Stimulated activated CD4-positive, alpha-beta T cell treated with anti-CD3 and anti-CD28 coated beads, Interleukin-15, amount 100 ng/mL, for 1 hour (primary cell): Measurements from ENCODE around the gene UBE2S.
"Not testable (repeated sequence)": the region's sequence is repeated elsewhere in the genome, so short reads cannot be mapped to it uniquely, and the experiment has no call there.

Source experiments
- DNase-seq, 2 donors: peaks; one replicate each; pipeline ENCODE4 v3.0.0-alpha.2; 2020; ENCODE audit warnings: low read depth in 1 of 2, low spot score in 1 of 2

UBE2S gene

DNA sequence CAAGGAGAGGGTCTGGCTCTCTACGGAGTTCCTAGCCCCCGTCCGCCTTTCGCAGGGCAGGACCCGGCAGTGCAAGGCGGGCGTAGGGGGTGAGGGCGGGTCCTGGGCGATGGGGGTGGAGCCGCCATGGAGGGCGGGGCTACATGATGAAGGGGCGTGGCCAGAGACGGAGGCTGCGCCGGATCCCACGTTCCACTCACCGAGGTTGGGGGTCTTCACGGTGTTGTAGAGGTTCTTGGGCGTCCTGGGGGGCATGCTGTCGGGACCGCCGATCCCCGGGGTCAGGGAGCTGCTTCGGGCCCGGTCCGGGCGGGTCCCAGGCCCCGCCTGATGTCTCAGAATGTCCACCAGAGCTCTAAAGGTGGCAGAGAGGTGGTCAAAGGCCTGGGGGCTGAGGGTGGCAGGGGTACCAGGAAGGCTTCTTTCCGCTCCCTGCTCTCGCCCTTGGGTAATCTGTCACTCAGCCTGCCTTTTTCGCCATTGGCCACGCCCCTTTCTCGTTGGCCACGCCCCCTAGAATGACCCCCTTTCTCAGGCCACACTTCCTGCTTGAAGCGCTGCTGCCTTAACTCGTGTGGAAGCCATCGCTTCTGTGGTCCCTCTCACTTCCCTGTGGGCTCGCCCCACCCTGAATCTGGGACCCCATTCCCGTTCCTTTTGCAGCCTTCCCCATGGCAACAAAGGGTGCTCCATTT is 33.0 kb upstream of the UBE2S start:
- DNase-seq: no peak

DNA sequence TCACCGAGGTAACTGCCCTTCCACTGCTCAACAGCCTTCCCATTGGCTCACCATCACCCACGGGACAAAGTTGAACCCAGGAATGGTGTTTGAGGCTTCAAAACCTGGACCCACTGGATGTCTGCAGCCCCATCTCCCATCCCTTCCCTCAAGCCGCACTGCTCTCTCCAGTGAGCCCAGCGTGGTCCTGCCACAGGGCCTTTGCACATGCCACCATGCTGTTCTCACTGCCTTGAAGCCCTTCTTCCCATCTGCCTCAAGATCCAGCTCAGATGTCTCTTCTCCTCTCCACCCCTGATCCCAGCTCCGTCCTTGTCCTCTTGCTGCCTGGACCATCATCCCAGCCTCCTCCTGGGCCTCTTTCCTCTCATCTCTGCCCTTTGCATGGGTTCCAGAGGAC is 31.5 kb upstream of the UBE2S start:
- DNase-seq: no peak

DNA sequence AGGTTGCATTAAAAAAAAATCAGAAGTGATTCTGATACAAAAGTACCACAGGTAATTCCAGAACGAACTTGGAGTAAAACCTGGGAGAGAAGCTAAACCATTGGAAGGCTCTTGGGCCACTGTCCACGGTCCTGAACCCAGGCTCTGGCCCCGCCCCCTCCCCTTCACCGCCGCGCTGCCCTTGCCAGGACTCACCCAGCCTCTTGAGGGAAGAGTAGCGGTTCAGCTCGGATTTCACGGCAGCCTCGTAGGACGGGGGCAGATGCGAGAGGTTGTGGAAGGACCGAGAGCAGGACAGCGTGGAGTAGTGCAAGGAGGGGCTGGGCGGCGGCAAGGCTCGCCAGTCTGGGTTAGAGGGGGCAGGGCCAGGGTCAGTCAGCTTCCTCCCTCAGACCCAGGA is 29.8 kb upstream of the UBE2S start:
- DNase-seq: no peak

DNA sequence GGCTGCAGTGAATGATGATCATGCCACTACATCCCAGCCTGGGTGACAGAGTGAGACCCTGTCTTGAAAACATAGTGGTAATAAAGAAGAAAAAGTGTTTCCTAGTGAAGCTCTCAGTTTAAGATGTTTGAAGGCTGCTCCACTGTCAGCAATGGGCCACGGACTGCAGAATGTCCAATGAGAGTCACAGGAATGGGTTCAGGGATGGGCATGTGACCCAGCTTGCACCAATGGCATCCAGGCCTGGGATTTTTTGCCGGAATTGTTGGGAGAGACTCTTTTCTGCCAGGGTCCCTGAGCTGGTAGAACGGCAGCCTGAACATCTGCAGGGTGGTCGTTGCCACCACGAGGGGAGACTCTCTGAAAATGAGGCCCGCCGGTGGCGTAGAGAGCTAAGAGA is 29.3 kb upstream of the UBE2S start:
- no peak for DNase-seq

DNA sequence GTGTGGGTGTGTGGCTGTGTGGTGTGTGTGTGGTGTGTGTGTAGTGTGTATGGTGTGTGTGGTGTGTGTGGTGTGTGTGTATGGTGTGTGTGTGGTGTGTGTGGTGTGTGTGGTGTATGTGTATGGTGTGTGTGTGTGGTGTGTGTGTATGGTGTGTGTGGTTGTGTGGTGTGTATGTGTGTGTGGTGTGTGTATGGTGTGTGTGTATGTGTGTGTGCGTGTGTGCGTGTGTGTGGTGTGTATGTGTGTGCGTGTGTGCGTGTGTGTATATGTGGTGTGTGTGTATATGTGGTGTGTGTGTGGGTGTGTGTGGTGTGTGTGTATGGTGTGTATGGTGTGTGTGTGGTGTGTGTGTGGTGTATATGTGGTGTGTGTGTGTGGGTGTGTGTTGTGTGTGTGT is 27.4 kb upstream of the UBE2S start:
- DNase-seq: no peak

DNA sequence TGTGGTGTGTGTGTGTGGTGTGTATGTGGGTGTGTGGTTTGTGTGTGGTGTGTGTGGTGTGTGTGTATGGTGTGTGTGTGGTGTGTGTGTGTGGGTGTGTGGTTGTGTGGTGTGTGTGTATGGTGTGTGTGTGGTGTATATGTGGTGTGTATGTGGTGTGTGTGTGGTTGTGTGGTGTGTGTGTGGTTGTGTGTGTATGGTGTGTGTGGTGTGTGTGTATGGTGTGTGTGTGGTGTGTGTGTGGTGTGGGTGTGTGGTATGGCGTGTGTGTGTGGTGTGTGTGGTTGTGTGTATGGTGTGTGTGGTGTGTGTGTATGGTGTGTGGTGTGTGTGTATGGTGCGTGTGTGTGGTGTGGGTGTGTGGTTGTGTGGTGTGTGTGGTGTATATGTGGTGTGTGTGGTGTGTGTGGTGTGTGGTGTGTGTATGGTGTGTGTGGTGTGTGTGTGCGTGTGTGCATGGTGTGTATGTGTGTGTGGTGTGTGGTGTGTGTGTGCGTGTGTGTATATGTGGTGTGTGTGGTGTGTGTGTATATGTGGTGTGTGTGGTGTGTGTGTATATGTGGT is 26.9 kb upstream of the UBE2S start:
- DNase-seq: no peak

DNA sequence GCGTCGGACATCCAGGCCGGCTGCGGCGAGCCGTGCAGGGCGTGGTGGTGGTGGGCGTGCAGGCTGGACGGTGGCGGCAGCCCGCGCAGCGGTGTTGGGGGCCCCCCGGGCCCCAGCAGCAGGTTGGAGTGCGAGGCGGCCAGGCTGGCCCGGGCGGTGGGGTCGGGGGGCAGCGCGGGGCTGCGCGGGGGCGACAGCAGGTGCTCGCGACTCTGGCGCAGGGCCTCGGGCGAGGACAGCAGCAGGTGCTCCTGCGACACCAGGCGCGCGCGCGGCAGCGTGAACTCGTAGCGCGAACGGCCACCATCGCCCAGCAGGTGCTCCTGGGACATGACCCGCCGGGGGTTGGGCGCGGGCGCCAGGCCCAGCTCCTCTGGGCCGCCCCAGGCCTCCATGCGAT is 25.7 kb upstream of the UBE2S start:
- DNase-seq: no peak

DNA sequence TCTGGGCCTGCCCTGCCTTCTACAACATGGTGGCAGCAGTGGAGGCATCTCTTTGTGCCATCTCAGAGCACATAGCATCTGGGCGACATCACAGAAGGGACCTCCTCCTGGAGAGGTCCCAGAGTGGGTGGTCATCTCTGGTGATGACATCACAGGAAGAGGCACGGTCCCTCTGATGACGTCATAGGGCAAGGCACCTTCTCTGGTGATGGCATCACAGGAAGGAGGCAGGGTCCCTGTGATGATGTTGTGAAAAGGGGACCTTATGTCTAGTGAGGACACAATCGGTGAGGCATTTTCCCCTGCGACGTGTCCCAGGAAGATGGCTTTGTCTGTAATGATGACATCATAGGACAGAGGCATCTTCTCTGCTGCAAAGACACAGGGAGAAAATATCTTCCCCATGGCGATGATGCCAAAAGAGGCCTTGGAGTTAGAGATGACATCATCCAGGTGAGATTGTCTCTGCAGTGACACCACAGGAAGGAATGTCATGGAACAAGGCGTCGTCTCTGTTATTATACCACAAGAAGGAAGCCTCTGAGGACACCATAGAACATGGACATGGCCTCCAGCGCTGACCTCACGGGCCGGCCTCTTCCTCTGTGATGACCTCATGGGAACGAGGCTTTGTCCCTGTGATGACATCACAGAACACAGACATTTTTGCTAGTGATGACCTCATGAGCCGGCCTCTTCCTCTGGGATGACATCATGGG is 24.8 kb upstream of the UBE2S start:
- no peak for DNase-seq

DNA sequence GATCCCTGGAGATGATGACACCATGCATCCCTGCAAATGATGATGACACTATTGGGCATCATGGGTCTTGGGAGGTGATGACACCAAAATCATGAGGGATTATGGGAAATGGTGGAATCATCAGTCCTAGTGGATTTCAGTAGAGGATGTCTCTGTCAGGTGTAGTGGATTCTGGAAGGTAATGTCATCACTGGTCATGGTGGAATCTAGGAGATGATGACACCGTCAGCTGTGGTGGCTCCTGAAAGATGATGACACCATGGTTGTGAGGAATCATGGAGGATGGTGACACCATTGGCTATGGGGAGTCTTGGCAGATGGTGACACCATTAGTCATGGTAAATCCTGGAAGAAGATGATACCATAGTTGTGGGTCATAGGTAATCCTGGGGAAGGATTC is 23.6 kb upstream of the UBE2S start:
- no peak for DNase-seq

DNA sequence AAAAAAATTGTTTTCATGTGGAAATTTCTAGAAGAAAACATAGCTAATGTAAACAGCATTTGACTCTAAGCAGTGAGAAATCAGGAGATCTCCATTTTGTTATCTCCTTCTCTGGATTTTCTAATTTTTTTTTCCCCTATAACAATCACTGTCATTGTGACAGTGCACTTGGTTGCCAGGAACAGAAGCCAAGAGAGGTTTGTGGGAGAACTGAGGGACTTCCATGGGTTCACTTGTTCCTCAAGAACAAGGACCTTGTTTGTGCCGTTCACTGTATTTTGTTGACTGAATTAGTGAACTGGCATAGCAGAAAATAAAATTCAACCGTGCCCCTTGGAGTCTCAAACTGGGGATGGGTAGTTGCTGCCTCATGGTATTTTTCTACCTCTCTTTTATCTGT is 18.5 kb upstream of the UBE2S start:
- no peak for DNase-seq

DNA sequence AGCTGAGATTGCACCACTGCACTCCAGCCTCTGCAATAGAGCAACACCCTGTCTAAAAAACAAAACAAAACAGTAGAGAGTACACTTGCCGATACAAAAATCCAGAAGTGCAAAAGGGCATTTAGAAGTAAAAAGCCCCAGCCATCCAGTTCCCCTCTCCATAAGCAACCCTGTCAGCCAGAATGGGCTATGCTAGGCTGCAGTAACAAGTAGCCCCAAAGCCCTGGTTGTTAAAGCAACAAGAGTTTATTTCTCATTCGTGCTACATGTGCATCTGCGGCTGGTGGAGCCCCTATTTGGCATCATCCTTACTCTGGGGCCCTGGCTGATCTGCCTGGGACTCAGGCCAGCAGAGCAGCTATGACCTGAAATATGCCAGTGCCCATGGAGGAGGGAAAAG is 16.9 kb upstream of the UBE2S start:
- no peak for DNase-seq

DNA sequence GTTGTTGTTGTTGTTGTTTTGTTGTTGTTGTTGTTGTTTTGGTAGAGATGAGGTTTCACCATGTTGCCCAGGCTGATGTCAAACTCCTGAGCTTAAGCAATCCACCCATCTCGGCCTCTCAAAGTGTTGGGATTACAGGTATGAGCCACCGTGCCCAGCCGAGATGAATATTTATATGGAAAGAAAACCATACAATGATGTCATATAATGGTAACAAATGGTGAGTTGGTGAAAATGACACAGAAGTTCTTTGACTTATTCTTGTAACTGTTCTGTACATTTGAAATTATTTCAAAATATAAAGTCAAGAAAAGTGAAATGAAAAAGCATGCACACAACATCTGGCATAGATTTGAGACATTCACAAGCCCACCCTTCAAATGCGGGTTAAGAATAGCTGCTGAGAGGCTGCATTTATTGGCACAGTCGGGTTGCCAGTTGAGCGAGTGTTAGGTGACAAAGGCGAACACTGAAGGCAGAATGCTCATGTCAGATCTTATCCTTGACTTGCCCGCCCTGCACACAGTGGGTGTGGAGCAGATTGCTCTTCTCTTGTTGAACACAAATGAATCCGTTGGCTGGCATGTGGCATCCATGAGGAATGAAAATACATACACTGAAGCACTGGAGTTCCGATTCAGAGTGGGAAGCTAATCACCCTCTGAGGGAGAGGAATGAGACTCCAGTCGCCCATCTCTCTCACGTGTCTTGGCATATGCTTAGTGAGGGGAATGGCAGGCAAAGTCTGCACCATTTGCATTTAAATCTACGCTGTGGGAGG is 15.8 kb upstream of the UBE2S start:
- no peak for DNase-seq

DNA sequence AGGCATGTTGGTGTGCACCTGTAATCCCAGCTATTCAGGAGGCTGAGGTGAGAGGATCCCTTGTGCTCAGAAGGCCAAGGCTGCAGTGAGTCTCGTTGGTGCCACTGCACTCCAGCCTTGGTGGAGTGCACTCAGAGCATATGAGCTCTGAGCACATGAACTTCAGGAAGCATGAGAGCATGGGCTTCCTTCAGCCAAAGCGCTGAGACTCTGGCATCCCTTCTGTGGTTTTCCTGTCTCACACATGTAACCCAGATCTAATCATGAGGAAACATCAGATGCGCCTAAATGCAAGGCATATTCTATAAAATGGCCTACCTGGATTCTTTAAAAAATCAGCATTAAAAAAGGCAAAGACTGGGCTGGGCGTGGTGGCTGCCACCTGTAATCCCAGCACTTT is 13.7 kb upstream of the UBE2S start:
- not testable (repeated sequence) for DNase-seq

DNA sequence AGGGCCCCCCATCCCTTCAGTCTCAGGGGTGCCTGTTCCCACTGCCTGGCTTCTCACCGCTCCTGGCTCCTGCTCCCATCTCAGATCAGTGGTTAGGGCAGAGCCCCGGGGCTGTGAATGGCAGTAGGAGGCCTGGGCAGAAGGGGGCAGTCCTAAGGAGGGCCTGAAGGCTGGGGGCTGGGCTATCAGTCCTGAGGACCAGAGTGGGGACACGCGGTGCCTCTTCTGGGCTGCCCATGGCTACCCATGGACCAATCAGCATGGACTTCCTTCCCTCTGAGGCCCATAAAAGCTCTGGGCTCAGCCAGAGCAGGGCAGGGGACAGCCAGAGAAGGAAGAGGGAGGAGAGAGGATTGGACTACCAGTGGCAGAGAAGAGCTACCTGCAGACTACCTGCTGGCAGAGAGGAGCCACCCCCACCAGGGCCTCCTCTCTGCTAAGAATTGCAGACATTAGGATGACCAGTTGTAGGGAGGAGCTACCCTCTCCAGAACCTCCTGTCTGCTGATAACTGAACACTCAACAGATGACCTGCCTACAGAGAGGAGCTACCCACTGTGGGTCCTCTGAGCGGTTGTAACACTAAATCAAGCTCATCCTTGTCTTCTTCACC is 12.1 kb upstream of the UBE2S start:
- DNase-seq: no peak

DNA sequence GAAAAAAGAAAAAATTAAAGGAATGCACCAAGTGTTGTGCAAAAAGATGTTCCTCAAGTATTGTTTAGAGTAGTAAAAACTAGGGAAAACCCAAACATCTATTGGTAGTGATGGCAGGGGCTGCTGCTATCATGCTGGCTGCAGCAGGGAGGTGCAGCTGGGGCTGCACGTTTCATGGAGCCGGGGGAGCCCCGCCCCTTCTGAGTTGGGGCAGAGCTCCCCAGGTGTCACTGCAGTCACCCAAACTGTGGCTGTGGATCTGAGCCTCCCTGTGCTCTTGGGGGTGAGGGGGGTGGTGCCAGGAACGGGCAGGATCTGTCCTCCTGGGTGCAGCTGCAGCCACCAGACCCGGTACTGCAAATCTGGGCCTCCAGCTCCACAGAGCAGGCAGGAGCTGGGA is 11.5 kb upstream of the UBE2S start:
- DNase-seq: no peak

DNA sequence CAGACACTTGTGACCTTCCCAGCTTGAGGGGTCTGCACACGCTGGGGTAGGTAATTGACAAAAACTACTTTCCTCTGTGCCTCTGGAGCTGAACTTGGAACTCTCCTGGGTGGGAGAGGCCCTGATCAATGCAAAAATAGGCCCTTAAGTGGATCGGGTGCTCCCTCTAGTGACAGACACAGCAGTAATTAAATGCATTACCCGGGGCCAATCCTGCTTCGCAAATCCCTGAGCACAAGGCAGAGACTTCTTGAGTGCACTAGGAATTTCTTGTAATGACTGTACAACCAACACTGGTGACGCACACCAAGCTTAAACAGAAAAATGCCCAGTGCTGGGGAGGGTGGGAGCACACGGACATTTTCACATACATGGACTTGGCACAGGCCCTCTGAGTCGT is 10.6 kb upstream of the UBE2S start:
- DNase-seq: no peak

DNA sequence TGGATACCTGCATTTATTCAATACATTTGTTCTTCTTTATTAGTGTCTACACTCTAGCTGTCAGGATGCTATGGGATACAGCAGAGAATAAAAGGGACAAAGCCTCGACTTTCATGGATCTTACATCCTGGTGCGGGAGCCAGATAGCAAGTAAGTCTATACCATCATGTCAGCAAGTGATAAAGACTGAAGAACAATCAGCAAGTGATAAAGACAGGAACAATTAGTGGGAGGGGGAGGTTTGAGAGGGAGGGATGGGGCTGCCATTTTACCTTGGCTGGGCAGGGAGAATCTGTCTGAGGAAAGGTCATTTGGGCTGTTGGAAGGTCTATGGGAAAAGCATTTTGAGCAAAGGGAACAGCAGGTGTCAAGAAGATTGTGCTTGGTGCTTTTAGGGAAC is 2.6 kb upstream of the UBE2S start:
- DNase-seq: no peak

DNA sequence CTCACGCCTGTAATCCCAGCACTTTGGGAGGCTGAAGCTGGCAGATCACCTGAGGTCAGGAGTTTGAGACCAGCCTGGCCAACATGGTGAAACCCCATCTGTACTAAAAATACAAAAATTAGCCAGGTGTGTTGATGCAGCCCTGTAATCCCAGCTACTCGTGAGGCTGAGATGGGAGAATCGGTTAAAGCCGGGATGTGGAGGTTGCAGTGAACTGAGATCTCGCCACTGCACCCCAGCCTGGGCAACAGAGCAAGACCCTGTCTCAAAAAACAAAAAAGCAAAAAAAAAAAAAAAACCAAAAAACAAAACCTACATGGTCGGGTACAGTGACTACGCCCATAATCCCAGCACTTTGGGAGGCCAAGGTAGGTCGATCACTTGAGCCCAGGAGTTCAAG is 1.6 kb upstream of the UBE2S start:
- not testable (repeated sequence) for DNase-seq

DNA sequence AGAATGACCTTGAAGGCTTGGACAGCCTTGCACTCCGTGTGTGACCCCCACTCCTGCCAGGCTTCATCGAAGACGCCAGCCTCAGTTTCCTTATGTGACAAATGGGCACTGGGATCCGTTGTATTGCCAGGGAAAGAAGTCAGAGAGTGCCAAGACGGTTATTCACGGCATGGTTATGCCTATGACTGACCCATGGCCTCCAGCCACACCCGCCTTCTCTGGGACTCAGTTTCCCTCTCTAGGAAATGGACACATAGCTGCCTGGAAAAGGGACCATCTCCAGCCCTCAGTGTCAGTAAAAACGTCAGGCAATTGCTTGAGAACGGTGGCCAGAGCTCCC is 915 bp upstream of the UBE2S start:
- DNase-seq: no peak

DNA sequence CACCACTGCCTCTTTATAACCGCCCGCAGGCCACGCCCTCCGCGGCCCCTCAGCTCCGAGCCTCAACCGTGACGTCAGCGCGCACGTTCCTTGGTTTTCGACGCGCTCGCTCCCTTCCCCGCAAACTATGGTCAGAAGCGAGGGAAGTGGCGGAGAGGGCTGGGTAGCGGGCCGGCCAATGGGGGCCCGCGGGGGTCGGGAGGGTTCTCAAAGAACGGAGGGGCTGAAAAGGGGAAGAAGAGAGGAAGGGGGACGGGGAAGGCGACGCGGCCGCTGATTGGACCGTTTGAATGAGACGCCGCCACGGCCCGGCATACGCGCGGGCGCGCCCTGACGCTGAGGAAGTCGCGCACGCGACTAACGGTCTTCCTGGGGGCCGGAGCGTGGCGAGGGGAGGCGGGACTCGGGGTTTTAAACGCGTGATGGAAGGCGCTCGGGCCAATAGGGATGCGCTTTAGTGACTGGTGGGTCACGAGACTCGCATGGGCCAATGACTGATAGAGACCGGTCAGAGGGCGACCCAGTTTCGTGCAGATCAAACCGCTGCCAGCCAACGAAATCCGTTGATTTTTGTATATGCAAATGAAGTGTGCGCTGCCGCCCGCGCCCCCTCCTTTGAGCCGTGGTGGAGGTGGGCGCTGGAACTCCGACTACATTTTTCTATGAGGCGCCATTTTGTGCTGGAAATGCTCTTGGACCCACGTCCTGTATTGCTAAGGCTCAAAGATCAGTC is 378 bp upstream of the UBE2S start:
- DNase-seq: peak; percentile 91 to 94
